AG10803 (cell line): ENCODE results near the gene SMYD3.

Experiments used
- DNase-seq: peaks from one replicate; pipeline ENCODE4 v3.0.0; 2010; ENCODE audit warnings: low read depth
- H3K4me3 ChIP-seq: 2 replicates; pipeline ENCODE4 v1.5.1; 2011; ENCODE audit warnings: mild to moderate bottlenecking, low read length, control low read depth
- TF ChIP-seq, protein P1 (sequence below): conservative IDR thresholded peaks from 2 replicates; pipeline ENCODE4 v1.5.1; 2011; ENCODE audit warnings: mild to moderate bottlenecking, low read length, control low read depth, inconsistent platforms

SMYD3 gene

DNA sequence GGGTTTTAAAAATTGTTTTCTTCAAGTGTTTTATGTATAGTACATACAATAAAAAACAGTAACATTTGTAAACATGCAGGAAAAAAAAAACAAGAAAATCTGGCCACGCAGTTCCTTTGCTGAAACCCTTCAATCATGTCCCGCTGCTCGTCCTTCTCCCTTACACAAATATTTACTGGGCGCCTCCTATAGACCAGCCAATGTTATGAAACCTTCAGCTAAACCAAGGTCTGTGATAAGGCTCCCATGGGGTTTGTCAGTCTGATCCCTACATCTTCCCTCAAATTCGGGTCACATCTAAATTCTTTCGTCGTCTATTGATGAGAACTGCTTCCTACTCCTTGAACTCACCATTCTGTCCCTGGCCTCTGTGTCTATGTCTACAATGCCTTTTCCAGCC is 583.9 kb downstream of the SMYD3 start:
- no peak overlapping the region for H3K4me3 ChIP-seq
- TF ChIP-seq, protein P1, sequence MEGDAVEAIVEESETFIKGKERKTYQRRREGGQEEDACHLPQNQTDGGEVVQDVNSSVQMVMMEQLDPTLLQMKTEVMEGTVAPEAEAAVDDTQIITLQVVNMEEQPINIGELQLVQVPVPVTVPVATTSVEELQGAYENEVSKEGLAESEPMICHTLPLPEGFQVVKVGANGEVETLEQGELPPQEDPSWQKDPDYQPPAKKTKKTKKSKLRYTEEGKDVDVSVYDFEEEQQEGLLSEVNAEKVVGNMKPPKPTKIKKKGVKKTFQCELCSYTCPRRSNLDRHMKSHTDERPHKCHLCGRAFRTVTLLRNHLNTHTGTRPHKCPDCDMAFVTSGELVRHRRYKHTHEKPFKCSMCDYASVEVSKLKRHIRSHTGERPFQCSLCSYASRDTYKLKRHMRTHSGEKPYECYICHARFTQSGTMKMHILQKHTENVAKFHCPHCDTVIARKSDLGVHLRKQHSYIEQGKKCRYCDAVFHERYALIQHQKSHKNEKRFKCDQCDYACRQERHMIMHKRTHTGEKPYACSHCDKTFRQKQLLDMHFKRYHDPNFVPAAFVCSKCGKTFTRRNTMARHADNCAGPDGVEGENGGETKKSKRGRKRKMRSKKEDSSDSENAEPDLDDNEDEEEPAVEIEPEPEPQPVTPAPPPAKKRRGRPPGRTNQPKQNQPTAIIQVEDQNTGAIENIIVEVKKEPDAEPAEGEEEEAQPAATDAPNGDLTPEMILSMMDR, result no peak
- DNase-seq, result no peak

DNA sequence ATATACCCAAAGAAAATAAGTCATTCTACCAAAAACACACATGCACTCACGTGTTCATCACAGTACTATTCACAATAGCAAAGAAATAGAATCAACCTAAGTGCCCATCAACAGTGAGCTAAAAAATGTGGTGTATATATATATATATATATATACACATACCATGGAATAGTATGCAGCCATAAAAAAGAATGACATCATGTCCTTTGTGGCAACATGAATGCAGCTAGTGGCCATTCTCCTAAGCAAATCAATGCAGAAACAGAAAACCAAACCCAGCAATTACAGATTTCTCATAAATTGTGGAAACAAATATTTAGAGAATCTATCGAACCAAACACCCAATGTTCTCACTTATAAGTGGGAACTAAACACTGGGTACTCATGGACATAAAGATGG is 585.7 kb downstream of the SMYD3 start:
- DNase-seq, result no peak
- TF ChIP-seq, protein P1, result no peak
- no peak overlapping the region for H3K4me3 ChIP-seq

DNA sequence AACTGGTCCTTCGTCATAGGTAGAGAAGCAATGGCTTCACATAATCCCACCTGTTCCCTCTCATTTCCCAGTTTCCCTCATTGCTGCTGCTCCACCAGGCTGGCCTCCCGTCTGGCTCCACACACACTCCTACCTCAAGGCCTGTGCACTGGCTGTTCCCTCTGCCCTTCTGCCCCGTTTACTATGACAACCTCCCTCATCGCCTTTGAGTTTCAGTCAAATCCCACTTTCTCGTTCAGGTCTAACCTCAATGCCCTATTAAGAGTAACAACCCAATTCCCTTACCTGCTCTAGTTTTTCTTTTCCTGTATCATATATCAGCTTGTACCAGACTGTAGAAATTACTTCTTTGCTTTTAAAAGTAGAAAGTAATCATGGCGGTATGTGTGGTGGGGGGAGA is 589.7 kb downstream of the SMYD3 start:
- no peak for DNase-seq
- TF ChIP-seq, protein P1, result no peak
- no peak overlapping the region for H3K4me3 ChIP-seq

DNA sequence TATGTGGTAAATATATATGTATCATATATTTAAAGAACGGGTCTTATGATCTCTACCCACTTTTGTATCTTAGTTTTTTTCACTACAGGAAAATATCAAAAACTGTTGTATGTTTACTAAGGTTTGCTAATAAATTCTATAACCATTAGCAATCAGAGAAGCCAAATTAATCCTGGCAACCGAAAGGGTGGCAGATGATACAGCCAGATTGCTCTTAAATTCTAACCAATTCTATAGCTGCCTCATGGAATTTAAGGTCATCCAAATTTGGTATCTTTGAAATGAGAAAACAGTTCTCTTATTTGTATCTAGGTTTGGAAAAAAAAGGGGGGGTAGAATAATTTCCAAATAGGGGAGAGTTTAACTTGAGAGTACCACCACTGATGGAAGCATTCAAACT is 591.2 kb downstream of the SMYD3 start:
- TF ChIP-seq, protein P1, result no peak
- no peak for DNase-seq
- H3K4me3 ChIP-seq, result no peak overlapping the region

DNA sequence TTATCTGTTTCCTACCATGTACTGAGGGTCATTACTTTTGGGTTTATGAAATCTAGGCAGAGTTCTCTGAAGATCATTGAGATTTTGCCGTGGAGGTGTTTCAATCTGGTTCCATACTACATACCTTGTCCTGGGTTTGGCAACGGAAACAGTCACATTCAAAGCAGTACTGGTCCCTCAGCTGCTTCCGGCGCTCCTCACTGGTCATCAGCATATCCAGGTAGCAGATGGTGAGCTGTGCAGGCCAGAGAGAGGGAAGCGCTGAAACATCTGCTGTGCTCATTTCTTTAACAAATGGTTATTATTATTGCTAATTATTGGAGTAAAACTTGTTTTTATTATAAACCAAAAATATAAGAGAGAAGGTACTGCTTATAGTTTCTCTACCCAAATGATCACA is 591.7 kb downstream of the SMYD3 start:
- TF ChIP-seq, protein P1, result no peak
- DNase-seq, result no peak

DNA sequence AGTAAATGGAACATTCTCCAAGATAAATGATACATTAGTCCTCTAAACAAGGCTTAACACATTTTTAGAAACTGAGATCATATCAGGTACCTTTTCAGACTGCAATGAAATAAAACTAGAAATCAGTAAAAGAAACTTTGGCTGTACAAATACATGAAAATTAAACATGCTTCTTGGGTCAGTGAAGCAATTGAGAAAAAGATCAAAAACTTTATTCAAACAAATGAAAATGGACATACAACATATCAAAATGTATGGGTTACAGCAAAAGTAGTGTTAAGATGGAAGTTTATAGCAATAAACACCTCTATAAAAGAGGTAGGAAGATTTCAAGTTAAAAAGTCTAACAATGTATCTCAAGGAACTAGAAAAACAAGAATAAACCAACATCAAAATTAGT is 598.5 kb downstream of the SMYD3 start:
- TF ChIP-seq, protein P1, result no peak
- no peak overlapping the region for H3K4me3 ChIP-seq
- no peak for DNase-seq

More for the DNA sequence above, 591.7 kb downstream of the SMYD3 start:
- no peak overlapping the region for H3K4me3 ChIP-seq

DNA sequence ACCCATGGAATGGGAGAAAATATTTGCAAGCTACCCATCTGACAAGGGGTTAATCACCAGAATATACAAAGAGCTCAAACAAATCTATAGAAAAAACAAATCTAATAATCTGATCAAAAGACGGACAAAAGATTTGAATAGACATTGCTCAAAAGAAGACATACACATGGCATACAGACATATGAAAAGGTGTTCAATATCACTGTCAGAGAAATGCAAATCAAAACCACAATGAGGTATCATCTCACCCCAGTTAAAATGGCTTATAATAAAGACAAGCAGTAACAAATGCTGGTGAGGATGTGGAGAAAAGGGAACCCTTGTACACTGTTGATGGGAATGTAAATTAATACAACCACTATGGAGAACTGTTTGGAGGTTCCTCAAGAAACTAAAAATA is 600.9 kb downstream of the SMYD3 start:
- no peak for DNase-seq
- no peak overlapping the region for H3K4me3 ChIP-seq
- TF ChIP-seq, protein P1, result no peak
